Muscle of leg (tissue), 11 donors: ENCODE data around the gene CALML5. TPM values are rescaled to one million over a fixed set of nuclear protein-coding genes. Genes with fewer than 3 reads are reported as not detected.

Experiments
- DNase-seq: peaks from one replicate; pipeline ENCODE4 v3.0.0; 2013
- H3K27ac ChIP-seq: one replicate; pipeline ENCODE4 v1.5.1; 2013; ENCODE audit warnings: mild to moderate bottlenecking, low read length, control low read depth
- H3K27me3 ChIP-seq: one replicate; pipeline ENCODE4 v1.6.1; 2013; ENCODE audit warnings: low read length; ENCODE audit not compliant: control insufficient read depth, insufficient read depth
- H3K36me3 ChIP-seq: one replicate; pipeline ENCODE4 v1.6.1; 2013; ENCODE audit warnings: low read length; ENCODE audit not compliant: control insufficient read depth, insufficient read depth
- H3K4me1 ChIP-seq: one replicate; pipeline ENCODE4 v1.6.1; 2013; ENCODE audit warnings: low read length; ENCODE audit not compliant: control insufficient read depth, insufficient read depth
- H3K4me3 ChIP-seq: one replicate; pipeline ENCODE4 v1.5.1; 2013; ENCODE audit warnings: low read length, control low read depth
- H3K9me3 ChIP-seq: replicated peaks from 2 replicates; pipeline ENCODE4 v1.6.1; 2013; ENCODE audit warnings: low read depth, low read length; ENCODE audit not compliant: control insufficient read depth
- WGBS: methylation state at CpG from one replicate; pipeline ENCODE4 v1.1.5; 2013; ENCODE audit warnings: missing lambda C conversion rate; ENCODE audit not compliant: insufficient coverage; 5-methylcytosine and 5-hydroxymethylcytosine counted together
- polyA plus RNA-seq, 8 donors: library from polyadenylated mRNA; unstranded; fragments of 120-200 nt; gene quantifications; one replicate each; pipeline versions ENCODE4 v1.2.1 to v1.2.3, GENCODE V29; 2013; ENCODE audit warnings: inconsistent platforms in 1 of 8, low replicate concordance in 1 of 8; ENCODE audit not compliant: insufficient read length in 8 of 8, insufficient read depth in 1 of 8
- total RNA-seq: library from RNA; stranded (reverse); fragments of 120-200 nt; gene quantifications from one replicate; pipeline ENCODE4 v1.2.4, GENCODE V29; 2013

Gene CALML5
- total and polyA plus RNA-seq, 9 donors, result 0.19 to 2.2 TPM; not detected in 7

DNA sequence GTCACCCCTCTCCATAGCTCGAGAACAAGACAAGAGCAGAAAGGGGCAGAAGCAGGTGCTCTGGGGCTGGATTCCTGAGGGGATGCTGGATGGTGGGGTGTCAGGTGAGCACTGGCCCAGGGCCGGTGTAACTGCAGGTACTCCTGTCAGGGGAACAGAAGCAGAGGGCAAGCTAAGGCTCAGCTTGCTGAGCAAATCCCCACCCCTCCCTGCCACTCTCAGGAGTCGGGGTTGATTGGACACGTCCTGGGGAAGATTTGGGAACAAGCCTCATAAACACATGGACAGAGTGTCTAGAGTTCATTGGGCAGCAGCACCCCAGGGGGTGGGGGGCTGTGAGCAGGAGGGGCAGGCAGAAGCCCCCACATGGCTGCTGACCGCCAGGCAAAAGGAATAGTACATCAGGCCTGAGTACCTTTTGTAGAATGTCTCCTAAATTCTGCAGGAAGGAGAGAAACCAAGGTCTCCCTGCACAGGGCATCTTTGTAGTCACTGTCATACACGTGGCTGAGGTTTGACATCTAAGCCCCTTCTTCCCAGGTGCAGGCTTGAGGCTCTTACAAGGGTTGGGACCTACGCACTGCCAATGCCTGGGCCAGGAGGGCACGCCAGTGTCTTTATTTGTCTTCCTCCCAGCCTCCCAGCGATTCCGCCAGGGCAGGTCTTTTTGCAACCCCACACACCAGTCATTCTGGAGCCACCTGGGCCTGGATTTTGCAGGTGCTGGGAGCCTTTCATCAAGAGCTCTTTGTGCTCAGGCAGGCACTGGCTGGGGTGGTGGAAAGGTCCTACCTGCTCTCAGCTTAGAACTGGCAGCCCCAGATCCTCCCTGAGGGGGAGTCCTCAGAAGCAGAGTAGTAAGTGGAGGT is 28.2 kb upstream of the CALML5 start:
- H3K4me1 ChIP-seq, result peaks cover 37% of the 10 kb centered on the region

DNA sequence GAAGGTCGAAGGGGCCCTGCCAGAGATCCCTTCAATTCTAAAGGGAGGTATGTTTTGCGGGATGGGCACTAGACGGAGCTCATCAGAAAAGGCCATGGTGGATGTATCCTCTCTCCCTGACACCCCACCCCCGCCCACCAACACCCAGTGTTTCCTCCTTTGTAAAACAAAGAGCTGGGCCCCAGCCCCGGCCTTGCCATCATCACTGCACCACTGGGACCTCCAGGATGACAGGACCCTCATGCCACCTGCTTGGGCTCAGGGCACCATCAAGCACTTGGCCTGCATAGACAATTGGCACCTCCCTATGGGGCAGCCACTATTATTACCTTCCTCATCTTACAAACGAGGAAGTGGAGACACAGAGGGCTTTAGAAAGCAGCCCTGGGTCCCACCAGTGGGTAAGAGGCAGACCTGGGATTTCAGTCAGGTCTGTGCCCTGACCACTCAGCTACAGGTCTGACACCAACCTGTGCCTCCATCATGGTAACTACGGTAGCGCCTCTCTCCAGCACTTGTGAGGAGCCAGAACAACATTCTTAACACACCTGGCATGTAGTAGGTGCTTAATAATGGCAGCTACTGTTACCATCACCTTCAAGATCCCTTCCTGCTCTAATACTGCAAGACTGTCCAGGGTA is 27.4 kb upstream of the CALML5 start:
- 78% methylated on average over 3 of the region's 8 CpGs for WGBS
- DNase-seq, result no peak
- Histone ChIP-seq H3K4me3 (no peak overlapping the region), H3K36me3 (no peaks in the 10 kb centered on the region), H3K4me1 (peaks cover 31% of the 10 kb centered on the region), H3K27ac (no peak overlapping the region), H3K27me3 (no peaks in the 10 kb centered on the region), H3K9me3 (no peaks in the 10 kb centered on the region)

More for the DNA sequence above, 28.2 kb upstream of the CALML5 start:
- H3K27ac ChIP-seq, result no peak overlapping the region
- 72% methylated on average over 7 of the region's 10 CpGs for WGBS
- DNase-seq, result no peak
- no peaks in the 10 kb centered on the region for H3K27me3 ChIP-seq
- H3K9me3 ChIP-seq, result no peaks in the 10 kb centered on the region
- H3K36me3 ChIP-seq, result no peaks in the 10 kb centered on the region
- no peak overlapping the region for H3K4me3 ChIP-seq

DNA sequence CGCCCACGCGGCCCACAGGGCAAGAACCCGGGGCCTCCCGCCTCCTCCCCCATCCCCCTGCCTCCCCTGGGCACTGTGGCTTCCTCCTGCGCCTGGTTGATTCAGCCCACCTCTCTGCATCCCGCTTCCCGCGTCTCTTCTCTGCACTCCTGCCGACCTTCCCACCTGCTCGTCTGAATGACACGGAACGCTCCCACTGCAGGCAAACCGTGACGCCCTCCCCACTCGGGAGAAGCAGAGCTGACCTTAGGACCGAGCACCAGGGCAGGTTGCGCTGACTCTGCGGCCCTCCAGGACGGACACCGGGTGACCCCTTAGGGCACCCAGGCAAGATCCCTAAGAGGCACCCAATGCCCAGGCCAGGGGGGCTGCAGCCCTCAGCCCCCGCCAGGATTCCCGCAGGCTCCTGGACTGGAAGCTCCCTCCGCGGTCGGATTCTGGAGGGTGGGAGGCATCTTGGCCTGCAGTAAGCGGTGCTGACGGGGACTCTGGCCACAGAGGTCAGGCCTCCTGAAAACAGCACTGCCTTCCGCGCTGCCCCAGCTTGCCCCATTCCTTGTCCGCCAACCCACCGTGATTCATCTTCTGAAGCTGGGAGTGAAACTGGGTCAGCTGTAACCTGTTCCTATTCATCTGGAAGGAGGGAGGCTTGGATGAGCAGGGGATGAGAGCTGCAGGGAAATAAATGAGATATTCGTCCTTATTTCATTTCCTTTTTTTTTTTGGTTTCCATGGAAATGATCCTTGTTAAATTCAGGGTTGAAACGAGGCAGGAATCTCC is 26.4 kb upstream of the CALML5 start:
- H3K9me3 ChIP-seq, result no peaks in the 10 kb centered on the region
- DNase-seq, result no peak
- no peaks in the 10 kb centered on the region for H3K27me3 ChIP-seq
- 81% methylated on average over 24 of the region's 34 CpGs for WGBS
- H3K36me3 ChIP-seq, result no peaks in the 10 kb centered on the region
- H3K27ac ChIP-seq, result no peak overlapping the region
- H3K4me3 ChIP-seq, result no peak overlapping the region
- H3K4me1 ChIP-seq, result peaks cover 21% of the 10 kb centered on the region

DNA sequence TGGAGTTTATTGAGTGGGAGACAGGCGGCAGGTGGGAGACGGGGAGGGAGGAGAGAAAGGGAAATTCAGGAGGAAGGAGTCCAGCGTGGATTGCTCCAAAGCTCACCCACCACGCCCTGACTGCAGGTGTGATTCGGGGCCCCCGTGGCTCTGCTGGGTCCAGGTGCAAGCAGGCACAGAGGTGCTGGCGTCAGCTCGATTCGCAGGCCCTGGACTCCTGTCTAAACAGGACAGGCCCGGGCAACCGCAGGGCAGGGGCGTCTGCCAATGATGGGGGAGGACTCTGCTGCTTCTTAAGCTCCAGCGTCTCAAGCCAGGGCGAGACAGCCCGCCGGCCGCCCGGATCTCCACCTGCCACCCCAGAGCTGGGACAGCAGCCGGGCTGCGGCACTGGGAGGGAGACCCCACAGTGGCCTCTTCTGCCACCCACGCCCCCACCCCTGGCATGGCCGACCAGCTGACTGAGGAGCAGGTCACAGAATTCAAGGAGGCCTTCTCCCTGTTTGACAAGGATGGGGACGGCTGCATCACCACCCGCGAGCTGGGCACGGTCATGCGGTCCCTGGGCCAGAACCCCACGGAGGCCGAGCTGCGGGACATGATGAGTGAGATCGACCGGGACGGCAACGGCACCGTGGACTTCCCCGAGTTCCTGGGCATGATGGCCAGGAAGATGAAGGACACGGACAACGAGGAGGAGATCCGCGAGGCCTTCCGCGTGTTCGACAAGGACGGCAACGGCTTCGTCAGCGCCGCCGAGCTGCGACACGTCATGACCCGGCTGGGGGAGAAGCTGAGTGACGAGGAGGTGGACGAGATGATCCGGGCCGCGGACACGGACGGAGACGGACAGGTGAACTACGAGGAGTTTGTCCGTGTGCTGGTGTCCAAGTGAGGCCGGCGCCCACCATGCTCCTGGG is 25.5 kb upstream of the CALML5 start, which contains the start of gene CALML3:
CALML3 (plus strand) TSS at position 321 of the 920 bp plus-strand sequence; CDS start at position 446, 125 bp downstream.
- Histone ChIP-seq H3K4me3 (no peak within 1 kb of the TSS), H3K9me3 (no peaks in the 10 kb centered on the region), H3K27ac (no peak within 1 kb of the TSS), H3K36me3 (no peaks in the 10 kb centered on the region), H3K27me3 (no peaks in the 10 kb centered on the region), H3K4me1 (peaks cover 12% of the 10 kb centered on the region)
- no peak for DNase-seq
- 93% methylated on average over 61 of the region's 64 CpGs for WGBS

DNA sequence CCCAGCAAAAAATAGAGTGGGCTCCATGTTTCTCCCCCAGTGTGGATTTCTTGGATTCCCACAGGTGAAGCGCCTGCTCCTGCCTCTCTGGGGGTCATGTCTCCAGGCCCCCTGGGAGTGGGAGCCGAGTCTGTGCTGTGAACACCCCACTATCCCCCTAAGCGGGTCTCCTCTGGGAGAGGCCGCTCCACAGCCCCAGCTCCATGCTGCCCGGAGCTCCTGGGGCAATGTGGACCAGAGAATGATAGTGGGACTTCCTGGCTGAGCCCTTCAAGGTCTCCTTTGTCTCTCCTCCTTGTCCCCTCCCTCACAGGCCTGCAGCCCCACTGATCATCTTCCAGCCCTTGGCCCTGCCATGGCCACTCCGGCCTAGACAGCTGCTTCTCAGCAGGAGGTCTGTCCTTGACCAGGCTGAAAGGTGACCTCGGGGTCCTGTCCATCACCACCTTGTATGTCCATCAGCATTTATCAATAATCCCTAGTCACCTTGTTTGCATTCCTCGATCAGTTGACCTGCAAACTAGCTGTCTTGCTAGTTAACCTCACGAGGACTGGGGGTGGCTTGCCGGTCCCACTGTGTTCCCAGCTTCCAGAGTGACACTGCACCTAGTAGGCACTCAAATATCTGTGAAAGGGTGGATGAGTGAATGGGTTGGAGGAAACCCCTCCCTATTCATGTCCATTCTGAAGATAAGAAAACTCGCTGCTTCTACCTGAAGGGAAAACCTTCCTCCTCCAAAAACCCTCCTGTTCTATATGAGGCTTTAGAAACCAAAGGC is 24.6 kb upstream of the CALML5 start:
- WGBS, result 78% methylated on average over 5 of the region's 11 CpGs
- Histone ChIP-seq H3K27ac (no peak overlapping the region), H3K4me3 (no peak overlapping the region), H3K27me3 (no peaks in the 10 kb centered on the region), H3K36me3 (no peaks in the 10 kb centered on the region), H3K9me3 (peaks cover 1% of the 10 kb centered on the region), H3K4me1 (peaks cover 3% of the 10 kb centered on the region)
- DNase-seq, result no peak

DNA sequence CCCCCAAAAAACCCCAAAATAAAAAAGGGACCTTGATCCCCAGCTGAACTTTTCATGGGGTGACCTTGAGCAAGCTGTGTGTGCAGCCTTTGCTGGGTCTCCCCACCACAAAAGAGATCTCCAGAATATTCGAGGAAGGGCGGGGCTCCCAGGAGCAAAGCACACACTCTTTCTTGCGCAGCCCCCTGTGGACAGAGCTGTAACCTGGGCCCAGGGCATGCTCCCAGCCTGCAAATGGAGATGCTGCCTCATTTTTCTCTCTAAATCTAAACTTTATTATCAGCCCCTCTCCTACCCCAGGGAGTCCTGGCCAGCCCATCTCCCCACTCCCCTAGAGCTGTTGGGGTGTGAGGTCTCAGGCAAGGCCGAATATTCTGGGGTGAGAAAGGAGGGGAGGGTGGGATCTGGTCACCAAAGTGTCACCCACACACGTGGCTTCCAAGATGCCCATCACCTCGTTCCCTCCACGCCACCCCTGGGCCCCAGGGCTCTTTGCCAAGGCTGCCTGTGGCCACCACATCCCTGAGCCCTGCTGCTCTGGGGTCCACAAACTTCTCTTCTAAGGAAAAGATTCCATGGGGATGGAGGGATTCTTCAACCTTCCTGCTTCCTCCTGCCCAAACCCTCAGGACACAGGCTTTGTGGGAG is 23.7 kb upstream of the CALML5 start:
- H3K27ac ChIP-seq, result no peak overlapping the region
- H3K9me3 ChIP-seq, result peaks cover 5% of the 10 kb centered on the region
- H3K4me3 ChIP-seq, result no peak overlapping the region
- DNase-seq, result no peak
- no peaks in the 10 kb centered on the region for H3K36me3 ChIP-seq
- 76% methylated on average over 3 of the region's 7 CpGs for WGBS
- H3K4me1 ChIP-seq, result peaks cover 2% of the 10 kb centered on the region
- no peaks in the 10 kb centered on the region for H3K27me3 ChIP-seq

DNA sequence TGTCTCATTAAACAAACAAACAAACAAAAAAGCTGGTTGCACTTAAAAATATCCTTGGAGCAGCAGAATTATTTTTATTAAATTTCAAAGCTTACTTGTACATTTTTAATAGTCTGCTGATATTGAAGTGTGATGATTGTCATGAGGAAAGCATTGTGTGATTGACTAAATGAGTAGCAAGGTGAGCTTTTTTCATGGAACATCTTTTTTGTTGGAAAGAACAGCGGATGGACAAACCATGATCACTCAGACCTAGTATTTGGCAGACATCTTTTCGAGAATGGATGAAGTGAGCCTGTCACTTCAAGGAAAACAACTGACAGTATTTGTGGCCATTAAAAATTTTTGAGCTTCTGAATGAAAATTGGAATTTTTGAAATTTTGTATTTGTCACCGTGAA is 19.7 kb upstream of the CALML5 start:
- DNase-seq, result no peak
- H3K27me3 ChIP-seq, result no peaks in the 10 kb centered on the region
- H3K27ac ChIP-seq, result no peak overlapping the region
- no peaks in the 10 kb centered on the region for H3K36me3 ChIP-seq
- peaks cover 5% of the 10 kb centered on the region for H3K9me3 ChIP-seq
- 100% methylated on average over 2 of the region's 3 CpGs for WGBS
- H3K4me1 ChIP-seq, result peaks cover 9% of the 10 kb centered on the region
- no peak overlapping the region for H3K4me3 ChIP-seq

DNA sequence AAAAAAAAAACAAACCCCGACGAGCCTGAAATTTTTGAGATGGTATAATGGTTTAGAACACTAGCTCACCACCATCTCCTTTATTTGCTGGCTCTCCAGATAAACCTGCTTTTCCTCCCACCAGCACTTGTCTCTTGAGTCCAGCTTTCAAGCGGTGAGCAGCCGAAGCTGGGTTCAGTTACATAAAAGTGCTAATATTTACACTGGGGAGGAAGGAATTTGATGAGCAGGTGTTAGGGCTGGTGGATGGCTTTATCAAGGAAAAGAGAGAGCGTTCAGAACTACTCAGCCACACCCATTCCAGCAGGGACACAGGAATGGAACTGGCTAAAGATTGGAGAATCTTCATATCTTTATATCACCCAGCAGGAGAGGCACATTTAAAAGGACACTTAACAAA is 18.8 kb upstream of the CALML5 start:
- peaks cover 9% of the 10 kb centered on the region for H3K4me1 ChIP-seq
- no CpG with 5 or more reads among the region's 5 CpGs for WGBS

More for the DNA sequence above, 18.8 kb upstream of the CALML5 start:
- no peak overlapping the region for H3K4me3 ChIP-seq
- peaks cover 5% of the 10 kb centered on the region for H3K9me3 ChIP-seq
- DNase-seq, result no peak
- H3K36me3 ChIP-seq, result no peaks in the 10 kb centered on the region
- H3K27ac ChIP-seq, result no peak overlapping the region
- H3K27me3 ChIP-seq, result no peaks in the 10 kb centered on the region
